Mesendoderm (in vitro differentiated cells): ENCODE results near the gene AKT2.

Experiments
- DNase-seq: peaks from one replicate; pipeline ENCODE4 v3.0.0; 2013
- H2AK5ac ChIP-seq: 2 replicates; pipeline ENCODE4 v1.6.1; 2013; ENCODE audit warnings: low read length, inconsistent platforms
- H2BK120ac ChIP-seq: 2 replicates; pipeline ENCODE4 v1.6.1; 2013; ENCODE audit warnings: low read depth, mild to moderate bottlenecking, low read length, moderate library complexity, mixed read lengths
- H2BK15ac ChIP-seq: replicated peaks from 2 replicates; pipeline ENCODE4 v1.6.1; 2013; ENCODE audit warnings: low read depth, mild to moderate bottlenecking, moderate library complexity
- H2BK5ac ChIP-seq: 2 replicates; pipeline ENCODE4 v1.6.1; 2013; ENCODE audit warnings: low read length, inconsistent platforms
- H3K18ac ChIP-seq: 2 replicates; pipeline ENCODE4 v1.6.1; 2013; ENCODE audit warnings: mild to moderate bottlenecking, low read length, mixed read lengths
- H3K23ac ChIP-seq: one replicate; pipeline ENCODE4 v1.6.1; 2013; ENCODE audit warnings: low read length
- H3K27ac ChIP-seq: 2 replicates; pipeline ENCODE4 v1.5.1; 2013; ENCODE audit warnings: low read depth, mild to moderate bottlenecking, inconsistent platforms, low read length, moderate library complexity
- H3K27me3 ChIP-seq: 2 replicates; pipeline ENCODE4 v1.6.1; 2013; ENCODE audit warnings: low read length, control low read depth, mild to moderate bottlenecking, inconsistent platforms; ENCODE audit not compliant: insufficient read depth, poor library complexity
- H3K36me3 ChIP-seq: 2 replicates; pipeline ENCODE4 v1.6.1; 2013; ENCODE audit warnings: low read length, inconsistent platforms; ENCODE audit not compliant: control insufficient read depth, insufficient read depth
- H3K4ac ChIP-seq: one replicate; pipeline ENCODE4 v1.6.1; 2013; ENCODE audit warnings: low read depth, mild to moderate bottlenecking, low read length, moderate library complexity
- H3K4me1 ChIP-seq: 2 replicates; pipeline ENCODE4 v1.6.1; 2013; ENCODE audit warnings: low read depth, low read length, inconsistent platforms; ENCODE audit not compliant: control insufficient read depth
- H3K4me2 ChIP-seq: 2 replicates; pipeline ENCODE4 v1.6.1; 2013; ENCODE audit warnings: low read length
- H3K4me3 ChIP-seq: 2 replicates; pipeline ENCODE4 v1.5.1; 2013; ENCODE audit warnings: mild to moderate bottlenecking, low read length
- H3K56ac ChIP-seq: one replicate; pipeline ENCODE4 v1.6.1; 2013; ENCODE audit warnings: low read length
- H3K79me1 ChIP-seq: 2 replicates; pipeline ENCODE4 v1.6.1; 2013; ENCODE audit warnings: low read length, inconsistent platforms
- H3K79me2 ChIP-seq: 2 replicates; pipeline ENCODE4 v1.6.1; 2013; ENCODE audit warnings: mild to moderate bottlenecking, low read length; ENCODE audit not compliant: control insufficient read depth, insufficient read depth
- H3K9ac ChIP-seq: 2 replicates; pipeline ENCODE4 v1.6.1; 2013; ENCODE audit warnings: low read length, inconsistent platforms
- H4K5ac ChIP-seq: one replicate; pipeline ENCODE4 v1.6.1; 2013; ENCODE audit warnings: low read length
- H4K8ac ChIP-seq: one replicate; pipeline ENCODE4 v1.6.1; 2013; ENCODE audit warnings: low read depth, mild to moderate bottlenecking, control low read depth, low read length, moderate library complexity
- WGBS: extraction: QIAGEN DNeasy Blood & Tissue Kit; methylation state at CpG from one replicate; pipeline ENCODE4 v1.1.7; 2013; ENCODE audit warnings: low lambda C conversion rate, missing lambda C conversion rate; ENCODE audit not compliant: insufficient coverage; ENCODE audit errors: extremely low coverage; 5-methylcytosine and 5-hydroxymethylcytosine counted together

Gene AKT2

DNA sequence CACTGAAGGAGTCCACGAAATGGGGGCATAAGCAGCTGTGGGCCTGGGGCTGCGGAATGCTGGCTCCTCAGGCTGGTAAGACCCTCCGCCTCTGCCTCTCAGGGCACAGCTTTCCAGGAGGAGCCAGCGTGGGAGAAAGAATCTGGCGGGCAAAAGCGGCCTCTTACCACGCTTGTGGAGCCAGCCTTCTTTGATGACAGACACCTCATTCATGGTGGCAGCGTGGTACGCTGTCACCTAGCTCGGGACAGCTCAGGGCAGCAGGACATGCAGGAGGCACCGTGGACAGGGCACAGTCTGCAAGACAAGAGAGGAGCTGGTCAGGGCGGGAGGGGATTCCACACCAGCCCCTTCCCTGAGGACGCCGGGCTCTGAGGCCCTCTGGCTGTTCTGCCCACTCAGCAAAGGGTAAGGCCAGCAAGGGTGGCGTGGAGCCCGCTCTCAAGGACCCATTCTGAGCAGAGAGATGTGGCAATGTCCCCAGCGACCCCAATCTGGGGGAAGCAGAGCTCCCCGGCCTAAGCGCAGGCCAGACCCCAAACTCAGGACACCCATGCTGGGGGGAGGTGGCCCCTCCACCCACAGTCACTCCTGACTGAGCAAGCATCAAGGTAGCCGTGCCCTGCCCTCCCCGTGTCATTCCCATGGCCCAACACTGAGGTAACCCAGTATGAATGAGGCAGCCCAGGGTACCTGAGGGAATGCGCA is 19.9 kb downstream of the AKT2 start:
- no peak for DNase-seq
- H3K79me2 ChIP-seq = peaks cover 8% of the 10 kb centered on the region
- no peak overlapping the region for H2BK120ac ChIP-seq
- H3K18ac ChIP-seq = no peak overlapping the region
- H2BK15ac ChIP-seq = no peak overlapping the region
- no peak overlapping the region for H4K8ac ChIP-seq
- no peak overlapping the region for H3K4me3 ChIP-seq
- no peak overlapping the region for H3K9ac ChIP-seq
- no peak overlapping the region for H3K4ac ChIP-seq
- H3K56ac ChIP-seq = no peak overlapping the region
- no peak overlapping the region for H3K23ac ChIP-seq
- H2BK5ac ChIP-seq = no peak overlapping the region
- WGBS = no CpG with 5 or more reads among the region's 22 CpGs
- no peak overlapping the region for H2AK5ac ChIP-seq
- H3K79me1 ChIP-seq = peaks cover 29% of the 10 kb centered on the region
- no peak overlapping the region for H3K4me2 ChIP-seq
- no peak overlapping the region for H3K27ac ChIP-seq
- no peaks in the 10 kb centered on the region for H3K36me3 ChIP-seq
- H3K27me3 ChIP-seq = no peaks in the 10 kb centered on the region
- H3K4me1 ChIP-seq = no peaks in the 10 kb centered on the region
- no peak overlapping the region for H4K5ac ChIP-seq

DNA sequence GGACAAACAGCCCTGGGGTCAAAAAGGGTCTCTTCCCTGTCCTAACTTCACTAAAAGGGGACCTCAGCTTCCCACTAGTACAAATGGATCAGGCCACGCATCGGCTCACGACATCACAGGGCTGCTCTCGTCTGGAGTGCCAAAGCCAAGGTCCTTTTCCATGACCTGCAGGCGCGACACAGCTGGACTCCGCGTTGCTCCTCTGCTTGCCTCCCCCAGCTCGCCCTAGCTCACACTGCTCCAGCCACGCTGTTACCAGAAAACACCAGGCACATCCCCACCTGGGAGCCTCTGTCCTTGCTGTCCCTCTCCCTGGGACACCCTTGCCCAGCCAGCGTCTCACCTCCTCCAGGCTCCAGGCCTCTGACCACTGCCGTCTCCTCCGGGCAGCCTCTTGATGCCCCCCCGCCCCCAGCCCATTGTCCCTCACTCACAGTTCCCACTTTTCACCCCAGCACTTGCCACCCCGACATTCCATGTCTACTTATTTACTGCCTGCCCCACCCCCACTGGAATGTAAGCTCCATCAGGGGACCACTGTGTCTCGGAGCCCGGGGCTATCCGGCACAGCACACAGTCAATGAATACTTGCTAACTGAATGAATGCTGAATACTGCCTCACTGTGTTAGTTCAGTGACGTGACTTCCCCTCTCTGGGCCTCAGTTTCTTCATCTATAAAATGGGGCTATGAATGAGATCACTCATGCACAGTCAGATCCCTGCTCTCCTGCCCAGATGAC is 20.7 kb downstream of the AKT2 start:
- Histone ChIP-seq H3K79me2 (peaks cover 5% of the 10 kb centered on the region), H3K23ac (no peak overlapping the region), H3K36me3 (no peaks in the 10 kb centered on the region), H2BK120ac (no peak overlapping the region), H3K4me2 (no peak overlapping the region), H4K8ac (no peak overlapping the region), H3K27ac (no peak overlapping the region), H3K4me1 (no peaks in the 10 kb centered on the region), H3K4ac (no peak overlapping the region), H2AK5ac (no peak overlapping the region), H3K18ac (no peak overlapping the region), H2BK15ac (no peak overlapping the region), H3K27me3 (no peaks in the 10 kb centered on the region), H3K56ac (no peak overlapping the region), H3K79me1 (peaks cover 21% of the 10 kb centered on the region), H2BK5ac (no peak overlapping the region), H3K9ac (no peak overlapping the region), H3K4me3 (no peak overlapping the region), H4K5ac (no peak overlapping the region)
- DNase-seq = peak; percentile 59
- WGBS = no CpG with 5 or more reads among the region's 19 CpGs

DNA sequence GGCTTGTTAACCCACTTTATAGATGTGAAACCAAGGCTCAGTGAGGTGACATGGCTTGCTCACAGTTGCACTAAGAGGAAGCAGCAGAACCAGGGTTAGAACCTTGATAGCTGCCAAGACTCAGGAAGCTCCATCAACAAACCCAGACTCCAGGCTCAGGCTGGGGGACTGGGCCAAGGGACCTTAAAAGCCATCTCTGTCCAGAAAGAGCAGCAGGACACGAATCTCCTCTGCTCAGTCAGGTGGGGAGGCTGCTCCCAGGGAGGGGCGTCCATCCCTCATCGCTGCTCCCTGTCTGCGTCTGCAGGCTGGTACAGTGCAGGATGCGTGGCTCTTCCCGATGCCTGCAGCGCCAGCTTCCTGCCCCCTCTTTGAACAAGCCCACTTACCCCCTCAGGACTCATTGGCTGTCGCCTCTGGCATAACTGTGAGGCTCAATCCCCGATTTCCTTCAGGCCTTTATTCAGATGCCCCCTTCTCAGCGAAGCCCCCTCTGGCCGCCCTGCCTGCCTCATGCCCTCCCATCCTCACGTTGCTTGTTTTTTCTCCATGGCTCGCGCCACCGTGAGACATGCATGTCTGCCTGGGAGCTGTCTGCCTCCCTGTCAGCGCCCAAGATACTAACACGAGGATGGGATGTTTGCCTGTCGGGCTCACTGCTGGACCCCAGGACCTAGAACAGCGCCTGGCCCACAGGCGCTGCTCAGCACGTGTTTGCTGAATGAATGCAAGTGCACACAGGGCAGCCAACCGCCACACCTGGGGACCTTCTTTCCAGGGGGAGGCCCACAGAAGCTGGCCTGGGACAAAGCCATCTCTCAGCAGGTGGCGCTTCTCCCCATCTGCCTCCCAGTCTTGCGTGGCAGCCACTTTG is 21.5 kb downstream of the AKT2 start:
- Histone ChIP-seq H3K79me2 (peaks cover 5% of the 10 kb centered on the region), H3K4me3 (no peak overlapping the region), H3K18ac (no peak overlapping the region), H3K4me1 (no peaks in the 10 kb centered on the region), H3K27ac (no peak overlapping the region), H2BK120ac (no peak overlapping the region), H3K56ac (no peak overlapping the region), H2BK5ac (no peak overlapping the region), H4K5ac (no peak overlapping the region), H3K4ac (no peak overlapping the region), H3K79me1 (peaks cover 18% of the 10 kb centered on the region), H2AK5ac (no peak overlapping the region), H3K23ac (no peak overlapping the region), H3K36me3 (no peaks in the 10 kb centered on the region), H3K4me2 (no peak overlapping the region), H3K9ac (no peak overlapping the region), H2BK15ac (no peak overlapping the region), H3K27me3 (no peaks in the 10 kb centered on the region), H4K8ac (no peak overlapping the region)
- DNase-seq = no peak
- no CpG with 5 or more reads among the region's 24 CpGs for WGBS

DNA sequence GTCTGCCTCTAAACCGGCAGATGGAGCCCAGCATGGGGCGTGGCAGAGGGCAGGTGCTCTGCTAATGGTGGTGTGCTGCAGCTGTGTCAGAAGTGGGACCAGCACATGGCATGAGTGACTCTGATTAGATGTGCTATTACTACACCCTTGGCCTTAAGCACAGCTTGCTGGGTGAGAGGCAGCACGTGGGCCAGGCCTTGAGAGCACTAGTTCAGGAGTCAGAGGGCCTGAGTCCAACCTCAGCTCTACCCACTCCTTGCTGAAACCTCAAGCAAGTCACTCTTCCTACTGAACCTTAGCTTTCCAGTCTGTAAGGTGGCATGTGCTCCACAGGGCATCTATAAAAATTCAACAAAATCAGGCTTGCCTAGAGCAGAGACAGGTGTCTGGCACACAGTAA is 22.7 kb downstream of the AKT2 start:
- Histone ChIP-seq H3K36me3 (no peaks in the 10 kb centered on the region), H3K9ac (no peak overlapping the region), H3K79me2 (peaks cover 5% of the 10 kb centered on the region), H4K5ac (no peak overlapping the region), H2AK5ac (no peak overlapping the region), H3K4me3 (no peak overlapping the region), H2BK15ac (no peak overlapping the region), H3K4me1 (no peaks in the 10 kb centered on the region), H3K4me2 (no peak overlapping the region), H4K8ac (no peak overlapping the region), H3K4ac (no peak overlapping the region), H3K56ac (no peak overlapping the region), H2BK120ac (no peak overlapping the region), H3K18ac (no peak overlapping the region), H3K23ac (no peak overlapping the region), H3K79me1 (peaks cover 17% of the 10 kb centered on the region), H2BK5ac (no peak overlapping the region), H3K27me3 (no peaks in the 10 kb centered on the region), H3K27ac (no peak overlapping the region)
- DNase-seq = no peak
- whole genome bisulfite sequencing = no CpG with 5 or more reads among the region's 3 CpGs

GRCh38 chr19:40261631-40262030 is 23.5 kb downstream of the AKT2 start:
- Histone ChIP-seq H2AK5ac (no peak overlapping the region), H3K27me3 (no peaks in the 10 kb centered on the region), H3K4me2 (no peak overlapping the region), H2BK15ac (no peak overlapping the region), H3K56ac (no peak overlapping the region), H3K27ac (no peak overlapping the region), H3K4me3 (no peak overlapping the region), H3K36me3 (no peaks in the 10 kb centered on the region), H4K5ac (no peak overlapping the region), H3K79me1 (peaks cover 13% of the 10 kb centered on the region), H4K8ac (no peak overlapping the region), H2BK120ac (no peak overlapping the region), H3K9ac (no peak overlapping the region), H3K23ac (no peak overlapping the region), H3K18ac (no peak overlapping the region), H3K4me1 (no peaks in the 10 kb centered on the region), H2BK5ac (no peak overlapping the region), H3K79me2 (no peaks in the 10 kb centered on the region), H3K4ac (no peak overlapping the region)
- DNase-seq = no peak
- WGBS = no CpG with 5 or more reads among the region's 8 CpGs
